C1 segment of cervical spinal cord (tissue), 14 donors: ENCODE data around the gene ATP10A.
"Not testable (repeated sequence)": the region's sequence is repeated elsewhere in the genome, so short reads cannot be mapped to it uniquely, and the experiment has no call there.

ENCODE experiments used
- DNase-seq, 14 donors: peaks; one replicate each; lab custom pipeline; 2025; lab: John Stamatoyannopoulos, UW

The ATP10A gene

DNA sequence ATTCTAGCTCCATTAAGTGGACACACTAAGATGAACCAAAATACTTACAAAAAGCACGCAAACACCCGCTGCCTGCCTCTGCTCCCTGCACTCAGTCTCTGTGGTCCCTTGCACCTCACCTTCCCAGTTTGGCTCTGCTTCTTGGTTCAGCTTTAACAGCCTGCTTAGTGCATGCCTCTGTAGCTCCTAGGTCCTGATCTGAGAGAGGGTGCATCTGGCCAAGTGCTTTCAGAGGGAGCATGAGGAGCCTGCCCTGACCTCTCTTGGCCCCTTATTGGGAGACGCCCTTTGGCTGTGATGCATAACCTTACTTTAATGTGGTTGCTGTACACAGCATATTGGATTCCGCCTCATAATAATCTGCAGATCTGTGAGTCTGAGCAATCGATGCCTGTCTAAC is 21.2 kb upstream of the ATP10A start:
- DNase-seq: no peak

GRCh38 chr15:25883463-25884259 is 20.5 kb upstream of the ATP10A start:
- no peak for DNase-seq

GRCh38 chr15:25882466-25882865 is 19.3 kb upstream of the ATP10A start:
- no peak for DNase-seq

- DNase-seq: not testable (repeated sequence)
Measured at GRCh38 chr15:25880877-25881276, 17.8 kb upstream of the ATP10A start.

GRCh38 chr15:25880411-25880810 is 17.3 kb upstream of the ATP10A start:
- DNase-seq: no peak

DNA sequence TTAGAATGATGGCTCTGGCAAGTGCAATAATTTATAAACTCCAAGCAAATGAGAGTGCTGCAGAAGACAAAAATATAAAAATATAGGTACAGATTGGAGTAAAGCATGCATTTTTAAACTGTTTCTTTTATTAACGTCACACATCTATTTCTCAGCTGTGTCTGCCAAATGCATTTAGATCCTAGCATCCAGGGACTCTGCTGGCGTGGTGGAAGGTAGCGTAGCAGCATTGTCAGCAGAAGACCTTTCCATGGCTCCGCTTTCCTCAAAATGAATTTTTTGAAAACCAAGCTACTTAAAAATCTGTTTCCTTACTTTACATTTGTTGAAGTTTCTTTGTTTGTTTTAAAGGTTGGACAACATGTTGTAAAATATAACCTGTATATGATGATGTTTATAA is 16.3 kb upstream of the ATP10A start:
- no peak for DNase-seq

DNA sequence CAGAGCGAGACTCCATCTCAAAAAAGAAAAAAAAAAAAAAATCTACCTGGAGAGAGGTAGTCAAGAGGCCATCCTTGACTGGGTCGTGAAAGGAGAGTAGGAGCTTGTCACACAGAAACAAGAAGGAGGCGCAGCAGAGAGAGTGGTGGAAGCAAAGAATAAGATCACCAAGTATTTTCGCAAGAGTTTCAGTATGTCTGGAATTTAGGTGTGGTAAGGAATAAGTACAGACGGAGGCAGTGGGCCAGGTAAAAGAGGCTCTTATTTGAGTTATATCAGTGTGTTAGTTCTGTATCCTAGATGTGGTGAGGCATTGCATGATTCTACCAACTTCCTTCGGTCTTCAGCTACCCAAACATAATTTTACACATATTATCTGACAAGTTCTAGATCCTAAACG is 14.6 kb upstream of the ATP10A start:
- no peak for DNase-seq

DNA sequence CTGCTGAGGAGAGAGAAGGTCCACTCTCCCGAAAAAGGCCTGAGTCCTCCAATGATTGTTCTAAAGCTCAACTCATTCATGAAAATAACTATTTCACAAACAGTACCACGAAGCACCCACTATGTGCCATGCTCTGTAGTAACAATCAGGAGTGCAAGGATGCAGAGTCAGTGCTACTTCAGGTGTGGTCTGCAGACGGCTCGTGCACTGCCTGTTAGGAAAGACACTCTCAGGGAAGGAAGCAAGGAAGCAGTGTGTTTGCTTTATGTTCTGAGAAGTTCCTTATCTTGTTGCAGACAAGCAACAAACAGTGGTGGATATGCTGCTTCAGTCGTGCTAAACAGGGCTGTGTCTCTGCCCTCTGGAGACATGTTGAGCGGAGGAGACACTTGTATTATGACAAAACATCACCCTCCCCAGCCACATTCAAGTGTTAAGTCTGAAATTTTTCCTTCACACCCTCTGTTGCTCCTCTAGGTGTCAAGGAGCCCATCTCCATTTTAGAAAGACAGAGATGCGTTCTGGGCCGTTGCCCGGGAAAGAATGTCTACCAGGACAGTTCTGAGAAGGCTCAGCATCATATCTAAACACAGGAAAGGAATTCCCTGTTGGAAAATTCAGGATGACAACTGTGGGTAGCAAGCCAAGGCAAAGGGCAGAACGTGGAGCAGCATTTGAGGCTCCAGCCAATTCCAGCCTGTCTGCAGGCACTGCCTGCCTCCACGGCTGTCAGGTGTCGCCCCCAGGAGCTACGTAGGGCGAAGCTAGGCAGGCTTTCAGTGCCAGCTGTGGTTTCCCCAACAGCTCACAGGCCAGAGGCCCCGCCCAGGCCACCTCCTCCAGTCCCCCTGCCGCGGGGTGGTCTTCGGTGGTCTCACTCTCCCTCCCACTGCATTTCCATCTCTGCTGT is 13.4 kb upstream of the ATP10A start:
- DNase-seq: no peak

DNA sequence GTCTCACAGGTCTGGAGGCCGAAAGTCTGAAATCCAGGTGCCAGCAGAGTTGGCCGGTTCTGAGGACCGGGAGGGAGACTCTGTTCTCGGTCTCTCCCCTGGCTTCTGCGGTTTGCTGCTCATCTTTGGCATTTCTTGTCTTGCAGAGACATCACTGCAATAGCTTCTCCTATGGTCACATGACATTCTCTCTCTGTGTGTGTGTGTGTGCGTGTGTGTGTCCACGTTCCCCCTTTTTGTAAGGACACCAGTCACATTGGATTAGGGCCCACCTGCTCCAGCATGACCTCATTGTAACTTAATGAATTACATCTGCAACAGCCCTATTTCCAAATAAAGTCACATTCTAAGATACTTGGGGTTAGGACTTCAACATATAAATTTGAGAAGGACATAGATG is 12.4 kb upstream of the ATP10A start:
- no peak for DNase-seq

DNA sequence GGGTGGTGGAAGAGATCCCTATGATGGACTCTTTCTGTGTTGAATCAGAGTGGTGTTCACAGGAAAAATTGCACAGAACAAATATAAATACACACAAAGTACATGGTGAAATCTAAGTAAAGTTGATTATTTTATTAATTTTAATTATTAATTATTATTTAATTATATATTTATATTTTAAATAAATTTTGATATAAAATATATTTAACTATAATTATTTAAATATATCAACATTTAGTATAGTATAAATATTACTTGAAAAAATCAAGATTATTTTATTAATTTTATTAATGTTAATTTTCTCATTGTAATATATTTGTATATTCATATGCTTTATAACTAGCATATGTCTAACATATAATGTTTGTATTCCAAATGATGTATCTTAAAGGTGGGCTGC is 11.3 kb upstream of the ATP10A start:
- no peak for DNase-seq

- no peak for DNase-seq
Measured at GRCh38 chr15:25871403-25871802, 8.3 kb upstream of the ATP10A start.

- no peak for DNase-seq
Measured at GRCh38 chr15:25870938-25871337, 7.8 kb upstream of the ATP10A start.

- DNase-seq: no peak
Measured at GRCh38 chr15:25869701-25870100, 6.6 kb upstream of the ATP10A start.

GRCh38 chr15:25866874-25867273 is 3.7 kb upstream of the ATP10A start:
- DNase-seq: no peak

- DNase-seq: no peak
Measured at GRCh38 chr15:25866251-25866650, 3.1 kb upstream of the ATP10A start.

- DNase-seq: no peak
Measured at GRCh38 chr15:25864966-25865365, 1.8 kb upstream of the ATP10A start.

GRCh38 chr15:25863968-25864580 is 947 bp upstream of the ATP10A start:
- DNase-seq: no peak

- no peak for DNase-seq
Measured at GRCh38 chr15:25862472-25863110, 536 bp downstream of the ATP10A start.

DNA sequence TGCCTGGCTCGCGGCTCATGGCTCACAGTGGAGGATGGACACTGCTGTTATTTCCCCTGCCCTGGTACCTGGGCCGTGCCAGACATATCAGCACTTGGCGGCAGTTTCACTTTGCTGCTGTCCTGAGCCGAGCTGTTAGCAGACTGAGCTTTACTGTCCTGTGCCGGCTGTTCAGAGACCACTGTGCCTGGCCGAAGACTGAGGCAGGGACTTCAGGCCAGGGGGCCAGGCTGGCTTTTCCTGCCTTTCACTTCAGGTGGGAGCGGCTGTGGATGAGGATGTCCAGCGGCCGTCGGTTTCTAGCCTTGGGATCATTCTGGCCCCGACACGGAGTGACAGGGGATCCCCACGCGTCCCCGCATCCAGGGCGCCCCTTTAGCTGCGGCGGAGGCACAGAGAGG is 1.1 kb downstream of the ATP10A start:
- no peak for DNase-seq

DNA sequence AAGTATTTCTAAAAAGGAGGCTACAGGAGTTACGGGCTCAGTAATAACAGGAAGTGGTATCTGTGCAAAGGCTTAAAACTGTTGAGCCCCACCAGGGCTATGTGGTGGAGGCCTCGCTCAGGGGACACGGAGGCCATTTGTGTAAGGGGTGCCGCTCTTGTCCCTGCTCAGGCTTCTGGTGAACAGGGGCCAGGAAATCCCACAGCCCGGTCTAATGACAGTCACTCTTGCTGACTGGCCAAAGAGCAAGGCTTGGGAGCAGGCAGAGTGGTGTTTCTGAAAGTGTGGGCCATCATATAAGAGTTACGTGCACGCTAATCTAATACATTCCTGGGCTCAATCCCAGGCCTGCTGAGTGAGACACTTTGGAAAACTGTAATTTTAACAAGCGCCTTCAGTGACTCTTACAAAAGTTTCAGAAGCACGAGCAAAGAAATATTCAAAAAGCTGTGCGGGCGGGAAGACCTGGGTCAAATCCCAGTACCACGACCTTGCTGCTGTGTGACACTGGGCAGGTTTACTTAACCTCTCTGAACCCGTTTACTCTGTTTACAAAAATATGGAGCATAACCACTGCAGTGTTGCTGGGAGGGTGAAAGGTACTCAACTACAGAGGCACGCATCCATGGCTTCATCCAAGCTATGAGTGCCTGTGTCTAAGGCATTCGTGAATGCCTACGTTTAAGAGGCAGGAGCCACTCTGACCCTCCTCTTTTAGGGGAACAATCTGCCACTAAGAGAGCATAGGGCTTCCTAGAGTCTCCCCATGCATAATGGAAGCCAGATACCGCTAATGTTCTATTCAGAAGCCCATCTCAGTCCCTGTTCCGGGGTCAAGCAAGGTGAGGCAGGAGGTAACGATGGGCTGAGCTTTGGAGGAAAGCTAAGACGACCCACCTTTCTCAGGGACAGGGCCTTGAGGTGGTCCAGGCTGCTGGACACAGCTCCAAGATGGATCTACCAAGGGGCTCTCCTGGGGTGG is 2.0 kb downstream of the ATP10A start:
- DNase-seq: no peak
